Thymus (tissue), 11 donors: ENCODE results near the gene DDX49. TPM values are rescaled to one million over a fixed set of nuclear protein-coding genes. Genes with fewer than 3 reads are reported as not detected.
A peak's percentile ranks its signal among the peaks of the same experiment; 100 is the strongest.

Experiments
- DNase-seq, 9 donors: peaks; one replicate each; pipeline ENCODE4 v3.0.0-alpha.2; 2013; ENCODE audit warnings: low spot score in 9 of 9, low read depth in 6 of 9, missing footprints in 1 of 9
- H3K27ac ChIP-seq, 2 donors: one replicate each; pipeline ENCODE4 v1.5.1; 2013; ENCODE audit warnings: control low read depth in 1 of 2, low read depth in 1 of 2, low read length in 1 of 2, mild to moderate bottlenecking in 1 of 2, moderate library complexity in 1 of 2
- H3K27me3 ChIP-seq, 2 donors: one replicate each; pipeline ENCODE4 v1.5.1; 2013; ENCODE audit warnings: low read length in 1 of 2; ENCODE audit not compliant: control insufficient read depth in 2 of 2, insufficient read depth in 1 of 2
- H3K36me3 ChIP-seq, 2 donors: one replicate each; pipeline ENCODE4 v1.5.1; 2013; ENCODE audit warnings: low read length in 1 of 2, mild to moderate bottlenecking in 1 of 2, moderate library complexity in 1 of 2; ENCODE audit not compliant: control insufficient read depth in 2 of 2, insufficient read depth in 2 of 2
- H3K4me1 ChIP-seq, 2 donors: one replicate each; pipeline ENCODE4 v1.5.1; 2013; ENCODE audit warnings: low read length in 2 of 2; ENCODE audit not compliant: control insufficient read depth in 2 of 2, insufficient read depth in 2 of 2
- H3K4me3 ChIP-seq, 2 donors: one replicate each; pipeline ENCODE4 v1.5.1; 2013; ENCODE audit warnings: low read length in 2 of 2, control low read depth in 1 of 2, mild to moderate bottlenecking in 1 of 2
- H3K9me3 ChIP-seq, 2 donors: one replicate each; pipeline ENCODE4 v1.5.1; 2013; ENCODE audit warnings: low read length in 1 of 2, mild to moderate bottlenecking in 1 of 2; ENCODE audit not compliant: control insufficient read depth in 2 of 2, insufficient read depth in 1 of 2
- WGBS: extraction: QIAGEN DNeasy Blood & Tissue Kit; methylation state at CpG from one replicate; pipeline ENCODE4 v1.1.7; 2013; 5-methylcytosine and 5-hydroxymethylcytosine counted together
- polyA plus RNA-seq: library from polyadenylated mRNA; stranded (reverse); fragments of 200-250 nt; gene quantifications from one replicate; pipeline ENCODE4 v1.2.3, GENCODE V29; 2013
- total RNA-seq: library from RNA; stranded (reverse); fragments of 120-200 nt; gene quantifications from one replicate; pipeline ENCODE4 v1.2.4, GENCODE V29; 2013
- donor health status: healthy.

The DDX49 gene
- total and polyA plus RNA-seq, 2 donors, result 42.8 to 54.9 TPM

GRCh38 chr19:18942692-18943091 is 23.2 kb downstream of the DDX49 start:
- Histone ChIP-seq H3K27ac (no peak overlapping the region), H3K4me1 (no peaks in the 10 kb centered on the region)
- 94% methylated on average over 6 of the region's 6 CpGs for WGBS

GRCh38 chr19:18943465-18943864 is 23.9 kb downstream of the DDX49 start:
- H3K4me3 ChIP-seq, result no peak overlapping the region
- no peak overlapping the region for H3K27ac ChIP-seq
- H3K27me3 ChIP-seq, result peaks cover 24 to 51% of the 10 kb centered on the region in 2 donors
- H3K9me3 ChIP-seq, result peaks cover 0 to 4% of the 10 kb centered on the region in 2 donors
- no peak for DNase-seq
- H3K36me3 ChIP-seq, result no peaks in the 10 kb centered on the region
- H3K4me1 ChIP-seq, result no peaks in the 10 kb centered on the region
- WGBS, result 90% methylated on average over 4 of the region's 4 CpGs

More at GRCh38 chr19:18942692-18943091, 23.2 kb downstream of the DDX49 start:
- no peaks in the 10 kb centered on the region for H3K36me3 ChIP-seq
- H3K9me3 ChIP-seq, result peaks cover 0 to 4% of the 10 kb centered on the region in 2 donors
- no peak overlapping the region for H3K4me3 ChIP-seq
- no peak for DNase-seq
- H3K27me3 ChIP-seq, result peaks cover 27 to 57% of the 10 kb centered on the region in 2 donors

GRCh38 chr19:18945297-18945696 is 25.8 kb downstream of the DDX49 start:
- Histone ChIP-seq H3K27ac (peak overlapping the region in 1 of 2 donors; percentile 31), H3K4me1 (no peaks in the 10 kb centered on the region), H3K4me3 (no peak overlapping the region), H3K27me3 (peaks cover 12 to 32% of the 10 kb centered on the region in 2 donors), H3K36me3 (no peaks in the 10 kb centered on the region), H3K9me3 (no peaks in the 10 kb centered on the region)
- no peak for DNase-seq
- WGBS, result 94% methylated on average over 9 of the region's 9 CpGs

GRCh38 chr19:18946335-18946734 is 26.8 kb downstream of the DDX49 start:
- DNase-seq, result no peak
- H3K4me3 ChIP-seq, result no peak overlapping the region
- no peaks in the 10 kb centered on the region for H3K4me1 ChIP-seq
- H3K9me3 ChIP-seq, result no peaks in the 10 kb centered on the region
- H3K27me3 ChIP-seq, result peaks cover 3 to 25% of the 10 kb centered on the region in 2 donors
- H3K27ac ChIP-seq, result no peak overlapping the region
- no peaks in the 10 kb centered on the region for H3K36me3 ChIP-seq

GRCh38 chr19:18946918-18947317 is 27.4 kb downstream of the DDX49 start:
- WGBS, result 91% methylated on average over 14 of the region's 14 CpGs
- H3K36me3 ChIP-seq, result no peaks in the 10 kb centered on the region
- no peaks in the 10 kb centered on the region for H3K9me3 ChIP-seq
- DNase-seq, result no peak
- no peaks in the 10 kb centered on the region for H3K4me1 ChIP-seq
- H3K4me3 ChIP-seq, result no peak overlapping the region
- H3K27ac ChIP-seq, result no peak overlapping the region
- peaks cover under 1 to 19% of the 10 kb centered on the region in 2 donors for H3K27me3 ChIP-seq

- H3K4me1 ChIP-seq, result no peaks in the 10 kb centered on the region
- H3K36me3 ChIP-seq, result no peaks in the 10 kb centered on the region
- H3K9me3 ChIP-seq, result no peaks in the 10 kb centered on the region
- H3K4me3 ChIP-seq, result no peak overlapping the region
- no peak overlapping the region for H3K27ac ChIP-seq
- no peak for DNase-seq
- 82% methylated on average over 15 of the region's 15 CpGs for WGBS
- H3K27me3 ChIP-seq, result peaks cover 0 to 7% of the 10 kb centered on the region in 2 donors
Observed at GRCh38 chr19:18948075-18948975, 28.8 kb downstream of the DDX49 start.

- Histone ChIP-seq H3K4me1 (no peaks in the 10 kb centered on the region), H3K9me3 (no peaks in the 10 kb centered on the region), H3K27ac (no peak overlapping the region), H3K36me3 (no peaks in the 10 kb centered on the region), H3K27me3 (peaks cover 0 to under 1% of the 10 kb centered on the region in 2 donors), H3K4me3 (no peak overlapping the region)
- no peak for DNase-seq
- WGBS, result 97% methylated on average over 5 of the region's 5 CpGs
Observed at GRCh38 chr19:18948976-18949356, 29.5 kb downstream of the DDX49 start.

GRCh38 chr19:18949858-18950257 is 30.3 kb downstream of the DDX49 start:
- Histone ChIP-seq H3K27ac (no peak overlapping the region), H3K4me1 (no peaks in the 10 kb centered on the region), H3K36me3 (no peaks in the 10 kb centered on the region), H3K4me3 (no peak overlapping the region), H3K9me3 (no peaks in the 10 kb centered on the region), H3K27me3 (no peaks in the 10 kb centered on the region)
- DNase-seq, result no peak
- 96% methylated on average over 3 of the region's 3 CpGs for WGBS

GRCh38 chr19:18951721-18952281 is 32.3 kb downstream of the DDX49 start:
- Histone ChIP-seq H3K27me3 (no peaks in the 10 kb centered on the region), H3K9me3 (no peaks in the 10 kb centered on the region), H3K36me3 (no peaks in the 10 kb centered on the region), H3K4me3 (no peak overlapping the region), H3K27ac (no peak overlapping the region), H3K4me1 (no peaks in the 10 kb centered on the region)
- 93% methylated on average over 7 of the region's 7 CpGs for WGBS
- DNase-seq, result no peak
